Nephron progenitor cell (in vitro differentiated cells): ENCODE data around the gene SRRT.

Source experiments
- DNase-seq: peaks from one replicate; pipeline ENCODE4 v3.0.0; 2021
- H3K27ac Mint-ChIP-seq: 2 replicates; pipeline ENCODE4 v1.8.0; 2021; ENCODE audit warnings: mild to moderate bottlenecking, moderate library complexity, mixed read lengths
- H3K27me3 Mint-ChIP-seq: 2 replicates; pipeline ENCODE4 v1.8.0; 2021; ENCODE audit warnings: mild to moderate bottlenecking, low read depth, mixed read lengths; ENCODE audit not compliant: poor library complexity
- H3K36me3 Mint-ChIP-seq: 2 replicates; pipeline ENCODE4 v1.8.0; 2021; ENCODE audit warnings: low read depth, mixed read lengths
- H3K4me1 Mint-ChIP-seq: 2 replicates; pipeline ENCODE4 v1.8.0; 2021; ENCODE audit warnings: mixed read lengths
- H3K4me3 Mint-ChIP-seq: 2 replicates; pipeline ENCODE4 v1.8.0; 2021; ENCODE audit warnings: mild to moderate bottlenecking, moderate library complexity, mixed read lengths
- H3K9me3 Mint-ChIP-seq: 2 replicates; pipeline ENCODE4 v1.8.0; 2021; ENCODE audit warnings: mild to moderate bottlenecking, moderate library complexity, mixed read lengths
- TF ChIP-seq, protein P1 (sequence below): fragments of 200-600 bp; sonication (generic); IDR thresholded peaks from 2 replicates; pipeline ENCODE4 v1.5.0; 2021; ENCODE audit warnings: antibody characterized with exemption

The SRRT gene

GRCh38 chr7:100882201-100882600 lies 7.3 kb downstream of the SRRT start:
- peaks cover 95% of the 10 kb centered on the region for H3K36me3 Mint-ChIP-seq
- H3K9me3 Mint-ChIP-seq = no peaks in the 10 kb centered on the region
- no peak overlapping the region for H3K4me3 Mint-ChIP-seq
- H3K27ac Mint-ChIP-seq = peak overlapping the region; percentile 85
- H3K4me1 Mint-ChIP-seq = peaks cover 89% of the 10 kb centered on the region
- H3K27me3 Mint-ChIP-seq = peaks cover 2% of the 10 kb centered on the region
- no peak for DNase-seq
- TF ChIP-seq, protein P1, sequence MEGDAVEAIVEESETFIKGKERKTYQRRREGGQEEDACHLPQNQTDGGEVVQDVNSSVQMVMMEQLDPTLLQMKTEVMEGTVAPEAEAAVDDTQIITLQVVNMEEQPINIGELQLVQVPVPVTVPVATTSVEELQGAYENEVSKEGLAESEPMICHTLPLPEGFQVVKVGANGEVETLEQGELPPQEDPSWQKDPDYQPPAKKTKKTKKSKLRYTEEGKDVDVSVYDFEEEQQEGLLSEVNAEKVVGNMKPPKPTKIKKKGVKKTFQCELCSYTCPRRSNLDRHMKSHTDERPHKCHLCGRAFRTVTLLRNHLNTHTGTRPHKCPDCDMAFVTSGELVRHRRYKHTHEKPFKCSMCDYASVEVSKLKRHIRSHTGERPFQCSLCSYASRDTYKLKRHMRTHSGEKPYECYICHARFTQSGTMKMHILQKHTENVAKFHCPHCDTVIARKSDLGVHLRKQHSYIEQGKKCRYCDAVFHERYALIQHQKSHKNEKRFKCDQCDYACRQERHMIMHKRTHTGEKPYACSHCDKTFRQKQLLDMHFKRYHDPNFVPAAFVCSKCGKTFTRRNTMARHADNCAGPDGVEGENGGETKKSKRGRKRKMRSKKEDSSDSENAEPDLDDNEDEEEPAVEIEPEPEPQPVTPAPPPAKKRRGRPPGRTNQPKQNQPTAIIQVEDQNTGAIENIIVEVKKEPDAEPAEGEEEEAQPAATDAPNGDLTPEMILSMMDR = no peak

DNA sequence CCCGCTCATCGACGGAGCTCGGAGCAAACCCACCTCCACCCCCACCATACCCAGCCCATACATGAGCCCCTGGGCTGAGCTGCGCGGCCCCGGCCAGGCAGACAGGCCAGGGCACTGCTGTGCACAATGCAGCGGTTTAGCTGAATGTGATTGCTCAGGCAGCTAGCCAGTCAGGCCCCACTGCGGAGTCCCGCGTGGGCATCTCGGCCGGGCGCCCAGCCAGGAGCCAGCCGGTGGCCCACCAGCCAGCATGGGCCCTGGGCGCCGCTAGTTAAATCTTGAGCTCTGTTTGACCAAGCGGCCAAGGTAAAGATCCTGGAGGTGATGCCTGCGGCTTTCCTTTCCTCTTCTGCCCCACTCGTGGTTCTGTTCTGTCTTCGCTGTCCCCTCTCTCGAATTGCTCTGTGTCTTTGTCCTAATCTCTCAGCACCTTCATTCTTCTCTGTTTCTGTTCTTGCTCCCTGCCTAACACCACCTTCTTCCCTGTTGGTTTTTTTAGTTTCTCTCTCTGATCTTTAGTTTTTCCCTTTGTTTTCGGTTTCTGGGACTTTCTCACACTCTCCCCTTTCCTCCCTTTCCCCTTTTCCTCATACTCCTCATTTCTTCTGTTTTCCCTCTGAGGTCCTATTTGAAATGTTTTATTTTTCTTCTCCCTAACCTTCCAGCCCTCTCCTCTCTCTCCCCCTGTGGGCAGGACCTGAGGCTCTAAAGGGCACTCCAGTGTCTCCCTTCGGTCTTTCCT lies 8.1 kb downstream of the SRRT start:
- Mint-ChIP-seq H3K4me3 (peak overlapping the region; percentile 5), H3K27ac (peak overlapping the region; percentile 98), H3K27me3 (peaks cover 2% of the 10 kb centered on the region), H3K36me3 (peaks cover 98% of the 10 kb centered on the region), H3K9me3 (no peaks in the 10 kb centered on the region), H3K4me1 (peaks cover 91% of the 10 kb centered on the region)
- TF ChIP-seq, protein P1 = no peak
- DNase-seq = no peak

DNA sequence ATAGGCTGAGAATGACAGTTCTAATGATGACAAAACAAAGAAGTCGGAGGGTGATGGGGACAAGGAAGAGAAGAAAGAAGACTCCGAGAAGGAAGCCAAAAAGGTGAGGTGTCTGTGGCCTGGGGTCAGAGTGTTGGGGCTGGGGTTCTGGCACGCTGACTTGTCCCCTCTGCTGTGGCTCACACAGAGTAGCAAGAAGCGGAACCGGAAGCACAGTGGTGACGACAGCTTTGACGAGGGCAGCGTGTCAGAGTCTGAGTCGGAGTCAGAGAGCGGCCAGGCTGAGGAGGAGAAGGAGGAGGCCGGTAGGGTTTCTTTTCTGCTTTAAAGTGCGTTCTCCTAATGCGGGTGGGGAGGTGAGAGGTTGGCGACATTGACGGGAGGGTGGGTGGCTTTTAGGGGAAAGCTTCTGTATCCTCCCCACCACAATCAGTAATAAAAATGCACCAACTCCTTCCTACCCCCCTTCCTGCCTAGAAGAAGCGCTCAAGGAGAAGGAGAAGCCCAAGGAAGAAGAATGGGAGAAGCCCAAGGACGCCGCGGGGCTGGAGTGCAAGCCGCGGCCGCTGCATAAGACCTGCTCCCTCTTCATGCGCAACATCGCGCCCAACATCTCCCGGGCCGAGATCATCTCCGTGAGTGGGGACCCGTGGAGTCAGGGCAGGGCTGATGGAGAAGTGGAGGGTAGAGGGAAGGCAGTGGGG lies 10.0 kb downstream of the SRRT start:
- peak overlapping the region; percentile 98 for H3K27ac Mint-ChIP-seq
- H3K4me1 Mint-ChIP-seq = peaks cover 80% of the 10 kb centered on the region
- no peaks in the 10 kb centered on the region for H3K9me3 Mint-ChIP-seq
- no peak overlapping the region for H3K4me3 Mint-ChIP-seq
- DNase-seq = no peak
- peaks cover 2% of the 10 kb centered on the region for H3K27me3 Mint-ChIP-seq
- H3K36me3 Mint-ChIP-seq = peaks cover 85% of the 10 kb centered on the region
- TF ChIP-seq, protein P1 = no peak

- Mint-ChIP-seq H3K27ac (peak overlapping the region; percentile 98), H3K4me3 (peak overlapping the region; percentile 13), H3K9me3 (no peaks in the 10 kb centered on the region), H3K4me1 (peaks cover 80% of the 10 kb centered on the region), H3K27me3 (peaks cover 3% of the 10 kb centered on the region), H3K36me3 (peaks cover 78% of the 10 kb centered on the region)
- TF ChIP-seq, protein P1 = no peak
- no peak for DNase-seq
These were observed 10.7 kb downstream of the SRRT start for GRCh38 chr7:100885440-100886141.

DNA sequence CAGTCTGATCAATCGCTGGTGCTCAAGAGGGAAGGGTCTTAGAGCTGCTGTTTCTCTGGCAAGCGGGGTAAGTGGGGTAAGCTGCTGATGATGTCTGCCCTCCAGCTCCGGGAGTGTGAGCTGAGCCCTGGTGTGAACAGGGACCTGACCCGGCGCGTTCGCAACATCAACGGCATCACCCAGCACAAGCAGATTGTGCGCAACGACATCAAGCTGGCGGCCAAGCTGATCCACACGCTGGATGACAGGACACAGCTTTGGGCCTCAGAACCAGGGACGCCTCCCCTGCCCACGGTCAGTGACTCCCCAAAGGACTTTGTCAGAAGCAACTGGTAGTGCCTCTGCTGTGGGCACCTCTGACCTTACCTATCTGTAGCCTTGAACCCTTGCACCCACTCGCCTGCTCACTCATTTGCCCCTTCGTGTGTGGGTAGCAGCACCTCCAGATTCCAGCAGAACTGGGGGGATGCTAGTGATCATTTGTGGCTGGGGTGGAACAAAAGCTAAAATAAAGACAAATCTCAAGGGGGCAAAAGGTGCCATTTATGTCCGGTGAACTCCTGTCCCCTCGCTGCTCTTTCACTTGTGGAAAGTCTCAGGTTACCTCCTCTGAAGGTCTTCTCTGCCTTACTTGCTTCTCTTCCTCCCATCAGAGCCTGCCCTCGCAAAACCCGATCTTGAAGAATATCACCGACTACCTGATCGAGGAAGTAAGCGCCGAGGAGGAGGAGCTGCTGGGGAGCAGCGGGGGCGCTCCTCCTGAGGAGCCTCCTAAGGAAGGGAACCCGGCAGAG lies 11.4 kb downstream of the SRRT start:
- peak overlapping the region; percentile 98 for H3K27ac Mint-ChIP-seq
- no peak for DNase-seq
- H3K36me3 Mint-ChIP-seq = peaks cover 71% of the 10 kb centered on the region
- H3K4me1 Mint-ChIP-seq = peaks cover 79% of the 10 kb centered on the region
- H3K9me3 Mint-ChIP-seq = no peaks in the 10 kb centered on the region
- peak overlapping the region; percentile 13 for H3K4me3 Mint-ChIP-seq
- TF ChIP-seq, protein P1 = no peak
- peaks cover 5% of the 10 kb centered on the region for H3K27me3 Mint-ChIP-seq
